HEK293T (cell line): ENCODE measurements around the gene NPHS1.

Source experiments
- BHLHE40 ChIP-seq: fragments of 450-650 bp; IDR thresholded peaks from 2 replicates; pipeline ENCODE4 v1.6.1; 2016; ENCODE audit warnings: mild to moderate bottlenecking, moderate library complexity, borderline replicate concordance
- ELF4 ChIP-seq: fragments of 450-650 bp; IDR thresholded peaks from 2 replicates; pipeline ENCODE4 v1.6.1; 2017; ENCODE audit warnings: antibody characterized with exemption
- FOXK2 ChIP-seq: fragments of 450-650 bp; IDR thresholded peaks from 2 replicates; pipeline ENCODE4 v1.6.1; 2016; ENCODE audit warnings: mild to moderate bottlenecking
- SP1 ChIP-seq: fragments of 450-650 bp; IDR thresholded peaks from 2 replicates; pipeline ENCODE4 v1.6.1; 2017

GRCh38 chr19:35869327-35870123 lies 17.2 kb upstream of the NPHS1 start:
- TF ChIP-seq BHLHE40 (no peak), ELF4 (no peak), FOXK2 (no peak), SP1 (no peak)
